Prostate gland (tissue), 2 donors: ENCODE measurements around the gene CSNK1D. TPM values are rescaled to one million over a fixed set of nuclear protein-coding genes. Genes with fewer than 3 reads are reported as not detected.

Experiments used
- DNase-seq: peaks from one replicate; pipeline ENCODE4 v3.0.0-alpha.2; 2019; ENCODE audit warnings: low spot score
- H3K27ac ChIP-seq, 2 donors: fragments of 200-600 bp; sonication (generic); 2 replicates each; pipeline ENCODE4 v1.5.1; 2017 to 2019
- H3K27me3 ChIP-seq: fragments of 200-600 bp; sonication (generic); replicated peaks from 2 replicates; pipeline ENCODE4 v1.5.1; 2019; ENCODE audit not compliant: insufficient read depth
- H3K36me3 ChIP-seq, 2 donors: fragments of 200-600 bp; sonication (generic); 1 replicate in 1 of 2; 2 replicates in 1 of 2; pipeline versions ENCODE4 v1.5.1 to v1.8.1; 2017 to 2019
- H3K4me1 ChIP-seq: fragments of 200-600 bp; sonication (generic); replicated peaks from 2 replicates; pipeline ENCODE4 v1.5.1; 2019
- H3K4me3 ChIP-seq, 2 donors: fragments of 200-600 bp; sonication (generic); 2 replicates each; pipeline ENCODE4 v1.5.1; 2017 to 2019
- H3K9me3 ChIP-seq: fragments of 200-600 bp; sonication (generic); 2 replicates; pipeline ENCODE4 v1.5.1; 2017
- CTCF ChIP-seq, 4 experiments: fragments of 200-600 bp in 2 of 4; fragments of 450-650 bp in 2 of 4; sonication (generic) in 2 of 4; IDR thresholded peaks; 1 replicate in 3 of 4; 2 replicates in 1 of 4; pipeline ENCODE4 v1.5.1; 2016 to 2019; ENCODE audit warnings: antibody characterized with exemption in 4 of 4, mild to moderate bottlenecking in 2 of 4, moderate library complexity in 2 of 4
- POLR2A ChIP-seq: fragments of 450-650 bp; IDR thresholded peaks from one replicate; pipeline ENCODE4 v1.6.1; 2016; ENCODE audit warnings: antibody characterized with exemption, mild to moderate bottlenecking
- POLR2AphosphoS5 ChIP-seq: sonication (generic); formaldehyde crosslinking; IDR thresholded peaks from one replicate; pipeline ENCODE4 v1.6.1; 2017; ENCODE audit warnings: antibody characterized with exemption
- WGBS: methylation state at CpG from one replicate; pipeline ENCODE4 v1.1.5; 2018; 5-methylcytosine and 5-hydroxymethylcytosine counted together
- intact Hi-C: fragments of 100-400 bp; cut with DNase I; formaldehyde crosslinking; loops from one replicate; pipeline ENCODE4 v1.14.2; 2022
- total RNA-seq, 2 donors: library from RNA; depleted of rRNA; stranded (reverse); fragments of >200 nt; gene quantifications; one replicate each; pipeline ENCODE4 v1.1.0, GENCODE V29; 2016

Gene CSNK1D
- total RNA-seq, 2 donors from 2014 or later = 80.3 to 155 TPM

DNA sequence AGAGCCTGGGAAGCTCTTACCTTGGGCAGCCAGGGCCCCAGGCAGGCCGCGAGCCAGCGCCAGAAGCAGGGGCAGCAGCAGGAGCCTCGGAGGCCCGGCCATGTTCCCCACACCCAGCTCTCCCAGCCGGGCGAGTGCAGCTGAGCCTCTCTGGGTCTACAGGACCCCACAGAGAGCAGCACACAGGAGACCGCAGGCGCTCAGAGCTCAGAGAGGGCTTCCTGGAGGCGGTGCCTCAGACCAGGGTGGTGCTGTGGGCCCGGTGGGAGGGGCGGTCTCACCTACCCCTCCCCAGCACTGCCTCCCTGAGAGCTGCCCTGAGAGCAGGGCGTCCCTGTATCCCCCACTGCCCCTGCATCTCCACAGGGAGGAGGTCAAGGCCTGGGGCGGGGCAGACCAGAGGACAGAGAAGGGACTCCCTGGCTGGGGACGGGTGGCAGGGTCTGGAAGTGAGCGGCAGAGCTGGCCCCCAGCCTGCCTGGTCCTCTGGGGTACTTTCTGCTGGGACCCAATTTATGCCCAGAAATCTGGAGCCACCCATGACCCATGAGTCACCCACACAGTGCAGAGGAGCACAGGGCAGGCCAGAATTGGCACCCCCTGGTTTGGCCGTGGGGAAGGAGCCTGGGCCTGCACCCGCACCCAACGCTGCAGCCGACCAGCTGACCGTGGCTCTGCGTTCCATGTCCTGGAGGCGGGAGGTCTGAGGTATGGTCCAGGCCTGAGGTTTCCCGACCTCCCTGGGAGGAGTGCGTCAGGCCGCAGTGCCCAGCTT is 44.1 kb upstream of the CSNK1D start, which contains the start of gene CD7:
CD7 (minus strand) TSS at position 215 of the 775 bp plus-strand sequence; CDS start at position 102, 113 bp downstream.
- intact Hi-C loops = no loop called here
- 86% methylated on average over 23 of the region's 26 CpGs for WGBS
- H3K27me3 ChIP-seq = peaks cover 2% of the 10 kb centered on the region
- no peaks in the 10 kb centered on the region for H3K36me3 ChIP-seq
- no peak for DNase-seq
- no peaks in the 10 kb centered on the region for H3K9me3 ChIP-seq
- H3K27ac ChIP-seq = no peak within 1 kb of the TSS
- TF ChIP-seq CTCF (IDR thresholded peaks at IDR 0.05) (no peak), POLR2A (no peak), POLR2AphosphoS5 (no peak)
- no peaks in the 10 kb centered on the region for H3K4me1 ChIP-seq
- H3K4me3 ChIP-seq = no peak within 1 kb of the TSS

- DNase-seq = no peak
- no peaks in the 10 kb centered on the region for H3K4me1 ChIP-seq
- 78% methylated on average over 20 of the region's 29 CpGs for WGBS
- H3K4me3 ChIP-seq = no peak overlapping the region
- no peak overlapping the region for H3K27ac ChIP-seq
- intact Hi-C loops = no loop called here
- TF ChIP-seq CTCF (IDR thresholded peaks at IDR 0.05) = no peak
- TF ChIP-seq POLR2A = no peak
- TF ChIP-seq POLR2AphosphoS5 = no peak
- peaks cover 2% of the 10 kb centered on the region for H3K27me3 ChIP-seq
- no peaks in the 10 kb centered on the region for H3K9me3 ChIP-seq
- no peaks in the 10 kb centered on the region for H3K36me3 ChIP-seq
Observed at GRCh38 chr17:82316651-82317393, 43.3 kb upstream of the CSNK1D start.

GRCh38 chr17:82315703-82316358 is 42.3 kb upstream of the CSNK1D start:
- H3K36me3 ChIP-seq = no peaks in the 10 kb centered on the region
- H3K27ac ChIP-seq = no peak overlapping the region
- 43% methylated on average over 35 of the region's 36 CpGs for WGBS
- DNase-seq = no peak
- peaks cover 2% of the 10 kb centered on the region for H3K27me3 ChIP-seq
- H3K9me3 ChIP-seq = no peaks in the 10 kb centered on the region
- TF ChIP-seq CTCF (IDR thresholded peaks at IDR 0.05) = no peak
- no peak for TF ChIP-seq POLR2AphosphoS5
- no peak for TF ChIP-seq POLR2A
- no peak overlapping the region for H3K4me3 ChIP-seq
- H3K4me1 ChIP-seq = no peaks in the 10 kb centered on the region
- intact Hi-C loops = no loop called here

GRCh38 chr17:82314727-82315605 is 41.5 kb upstream of the CSNK1D start:
- intact Hi-C loops = no loop called here
- DNase-seq = no peak
- Histone ChIP-seq H3K27ac (no peak overlapping the region), H3K27me3 (peaks cover 2% of the 10 kb centered on the region), H3K9me3 (no peaks in the 10 kb centered on the region), H3K4me3 (no peak overlapping the region), H3K36me3 (no peaks in the 10 kb centered on the region), H3K4me1 (no peaks in the 10 kb centered on the region)
- WGBS = 54% methylated on average over 32 of the region's 32 CpGs
- TF ChIP-seq POLR2A (no peak), CTCF (IDR thresholded peaks at IDR 0.05) (no peak), POLR2AphosphoS5 (no peak)
